IMR-90 (cell line): ENCODE measurements around the gene C3orf22. TPM values are rescaled to one million over a fixed set of nuclear protein-coding genes. Genes with fewer than 3 reads are reported as not detected.

Source experiments
- ATAC-seq: fragments of 200-7000 bp; cut with Tn5 transposase; 2 replicates; pipeline ENCODE4 v1.9.1; 2020; ENCODE audit warnings: low read depth, mild to moderate bottlenecking, moderate library complexity
- BruUV-seq: library from RNA; stranded (reverse); fragments of 400-500 nt; replicated peaks from 2 replicates; lab custom pipeline; 2021; lab: Mats Ljungman, UMichigan
- CTCF ChIA-PET: fragments of 300-600 bp; formaldehyde crosslinking; extraction: SDS; loops from one replicate; lab custom pipeline; 2021; ENCODE audit warnings: antibody characterized with exemption; lab: Yijun Ruan, JAX
- POLR2A ChIA-PET: fragments of 300-600 bp; sonication (Branson Sonifier 250); formaldehyde crosslinking; loops from one replicate; lab custom pipeline; 2022; ENCODE audit warnings: antibody characterized with exemption; ENCODE audit not compliant: unreplicated experiment; lab: Charles Lee
- DNase-seq: peaks from one replicate; pipeline ENCODE4 v3.0.0; 2013
- H2AFZ ChIP-seq: replicated peaks from 2 replicates; pipeline ENCODE3; 2013; ENCODE audit warnings: low read length, mild to moderate bottlenecking; ENCODE audit not compliant: poor library complexity
- H2AK5ac ChIP-seq: 2 replicates; pipeline ENCODE4 v1.6.1; 2013; ENCODE audit warnings: low read depth, low read length, inconsistent platforms
- H2AK9ac ChIP-seq: replicated peaks from 2 replicates; pipeline ENCODE3; 2013; ENCODE audit warnings: mild to moderate bottlenecking, low read depth, low read length, moderate library complexity; ENCODE audit not compliant: poor library complexity
- H2BK120ac ChIP-seq: 2 replicates; pipeline ENCODE4 v1.6.1; 2013; ENCODE audit warnings: low read depth, low read length, inconsistent platforms
- H2BK15ac ChIP-seq: 3 replicates; pipeline ENCODE4 v1.6.1; 2013; ENCODE audit warnings: low read depth, low read length, inconsistent platforms
- H2BK20ac ChIP-seq: 2 replicates; pipeline ENCODE4 v1.6.1; 2013; ENCODE audit warnings: low read depth, mild to moderate bottlenecking, inconsistent platforms, low read length, moderate library complexity
- H2BK5ac ChIP-seq: 2 replicates; pipeline ENCODE4 v1.6.1; 2013; ENCODE audit warnings: mild to moderate bottlenecking, low read depth, low read length, inconsistent platforms; ENCODE audit not compliant: poor library complexity, severe bottlenecking
- H3K14ac ChIP-seq: replicated peaks from 2 replicates; pipeline ENCODE4 v1.6.1; 2013; ENCODE audit warnings: low read depth, low read length, inconsistent platforms
- H3K18ac ChIP-seq: 2 replicates; pipeline ENCODE4 v1.6.1; 2013; ENCODE audit warnings: low read depth, low read length, control low read depth
- H3K23ac ChIP-seq: 2 replicates; pipeline ENCODE4 v1.6.1; 2013; ENCODE audit warnings: low read depth, low read length, inconsistent platforms
- H3K27ac ChIP-seq: 2 replicates; pipeline ENCODE4 v1.5.1; 2013; ENCODE audit warnings: mild to moderate bottlenecking, control low read depth, low read length; ENCODE audit not compliant: insufficient read depth
- H3K27me3 ChIP-seq: 2 replicates; pipeline ENCODE4 v1.6.1; 2013; ENCODE audit warnings: low read length; ENCODE audit not compliant: control insufficient read depth, insufficient read depth
- H3K36me3 ChIP-seq: 2 replicates; pipeline ENCODE4 v1.6.1; 2013; ENCODE audit warnings: low read length, mixed read lengths; ENCODE audit not compliant: control insufficient read depth, insufficient read depth
- H3K4ac ChIP-seq: 2 replicates; pipeline ENCODE4 v1.6.1; 2013; ENCODE audit warnings: low read depth, low read length, inconsistent platforms
- H3K4me1 ChIP-seq: 2 replicates; pipeline ENCODE4 v1.6.1; 2013; ENCODE audit warnings: low read length, mixed read lengths; ENCODE audit not compliant: control insufficient read depth, insufficient read depth
- H3K4me2 ChIP-seq: 2 replicates; pipeline ENCODE4 v1.6.1; 2013; ENCODE audit warnings: low read depth, mild to moderate bottlenecking, control low read depth, low read length, moderate library complexity
- H3K4me3 ChIP-seq: 2 replicates; pipeline ENCODE4 v1.5.1; 2013; ENCODE audit warnings: low read depth, mild to moderate bottlenecking, control low read depth, low read length, moderate library complexity; ENCODE audit not compliant: insufficient read depth
- H3K56ac ChIP-seq: 2 replicates; pipeline ENCODE4 v1.6.1; 2013; ENCODE audit warnings: low read length, inconsistent platforms; ENCODE audit not compliant: insufficient read depth; ENCODE audit errors: extremely low read depth
- H3K79me1 ChIP-seq, 2 experiments: 2 replicates each; pipeline ENCODE4 v1.6.1; 2013; ENCODE audit warnings: low read length in 2 of 2, inconsistent platforms in 1 of 2, low read depth in 1 of 2
- H3K9ac ChIP-seq: 2 replicates; pipeline ENCODE4 v1.6.1; 2013; ENCODE audit warnings: low read depth, low read length, control low read depth
- H3K9me1 ChIP-seq: 2 replicates; pipeline ENCODE4 v1.6.1; 2013; ENCODE audit warnings: low read length, inconsistent platforms; ENCODE audit not compliant: insufficient read depth
- H3K9me3 ChIP-seq: 2 replicates; pipeline ENCODE4 v1.6.1; 2013; ENCODE audit warnings: low read length; ENCODE audit not compliant: control insufficient read depth, insufficient read depth
- H4K20me1 ChIP-seq: 2 replicates; pipeline ENCODE4 v1.6.1; 2013; ENCODE audit warnings: low read length, inconsistent platforms; ENCODE audit not compliant: insufficient read depth
- H4K5ac ChIP-seq: 2 replicates; pipeline ENCODE4 v1.6.1; 2013; ENCODE audit warnings: mild to moderate bottlenecking, low read depth, low read length, control low read depth
- H4K8ac ChIP-seq, 2 experiments: 2 replicates each; pipeline ENCODE4 v1.6.1; 2013; ENCODE audit warnings: low read depth in 2 of 2, low read length in 2 of 2, control low read depth in 1 of 2, inconsistent platforms in 1 of 2
- H4K91ac ChIP-seq: 2 replicates; pipeline ENCODE4 v1.6.1; 2013; ENCODE audit warnings: low read depth, low read length, inconsistent platforms; ENCODE audit not compliant: insufficient read depth
- BHLHE40 ChIP-seq: fragments of 150-350 bp; IDR thresholded peaks from 2 replicates; pipeline ENCODE4 v1.6.1; 2016; ENCODE audit warnings: mild to moderate bottlenecking, low read depth, low read length
- CEBPB ChIP-seq: IDR thresholded peaks from 2 replicates; pipeline ENCODE4 v1.6.1; 2012; ENCODE audit warnings: low read depth, low read length, improper control_type of control experiment
- CHD1 ChIP-seq: IDR thresholded peaks from 2 replicates; pipeline ENCODE4 v1.6.1; 2012; ENCODE audit warnings: low read depth, low read length, improper control_type of control experiment
- FOS ChIP-seq: fragments of 150-350 bp; IDR thresholded peaks from 2 replicates; pipeline ENCODE4 v1.6.1; 2016; ENCODE audit warnings: low read depth, low read length
- MAFK ChIP-seq: IDR thresholded peaks from 2 replicates; pipeline ENCODE4 v1.6.1; 2012; ENCODE audit warnings: low read depth, low read length, improper control_type of control experiment
- MAZ ChIP-seq: IDR thresholded peaks from 2 replicates; pipeline ENCODE4 v1.6.1; 2012; ENCODE audit warnings: low read depth, mild to moderate bottlenecking, low read length, improper control_type of control experiment, moderate library complexity, borderline replicate concordance
- MXI1 ChIP-seq: IDR thresholded peaks from 2 replicates; pipeline ENCODE4 v1.6.1; 2012; ENCODE audit warnings: low read depth, mild to moderate bottlenecking, low read length, moderate library complexity, borderline replicate concordance
- POLR2A ChIP-seq: IDR thresholded peaks from 2 replicates; pipeline ENCODE4 v1.6.1; 2012; ENCODE audit warnings: mild to moderate bottlenecking, low read depth, low read length
- RAD21 ChIP-seq: IDR thresholded peaks from 2 replicates; pipeline ENCODE4 v1.6.1; 2012; ENCODE audit warnings: low read length, improper control_type of control experiment
- RCOR1 ChIP-seq: IDR thresholded peaks from 2 replicates; pipeline ENCODE4 v1.6.1; 2012; ENCODE audit warnings: mild to moderate bottlenecking, low read length, improper control_type of control experiment; ENCODE audit not compliant: insufficient replicate concordance
- RFX5 ChIP-seq: IDR thresholded peaks from 2 replicates; pipeline ENCODE4 v1.8.0; 2012; ENCODE audit warnings: low read depth, mild to moderate bottlenecking, low read length, moderate library complexity
- SMC3 ChIP-seq: fragments of 150-350 bp; IDR thresholded peaks from 2 replicates; pipeline ENCODE4 v1.6.1; 2016; ENCODE audit warnings: low read depth, mild to moderate bottlenecking, antibody characterized with exemption, low read length, moderate library complexity
- WGBS, 2 experiments: methylation state at CpG; one replicate each; pipeline versions ENCODE4 v1.1.5 to v1.1.7; 2013; ENCODE audit warnings: missing lambda C conversion rate in 2 of 2; ENCODE audit not compliant: insufficient read length in 1 of 2; ENCODE audit errors: extremely low coverage in 2 of 2; 5-methylcytosine and 5-hydroxymethylcytosine counted together
- dilution Hi-C: fragments of 300-500 bp; cut with HindIII; formaldehyde crosslinking; loops from one replicate; pipeline ENCODE4 v1.14.3; 2018; ENCODE audit warnings: low sequenced_read_pairs; ENCODE audit not compliant: unreplicated experiment
- in situ Hi-C: fragments of 300-500 bp; cut with MboI; formaldehyde crosslinking; loops from 3 replicates; pipeline ENCODE4 v1.14.3; 2019; ENCODE audit warnings: low sequenced_read_pairs, inconsistent platforms, mixed read lengths
- intact Hi-C: fragments of 100-400 bp; cut with micrococcal nuclease; formaldehyde crosslinking; loops from 2 replicates; pipeline ENCODE4 v1.10.0; 2022
- polyA plus RNA-seq, 3 experiments: library from polyadenylated mRNA; depleted of rRNA; stranded (reverse); fragments of >200 nt; gene quantifications; 2 replicates each; pipeline ENCODE4 v1.2.3, GENCODE V29; 2012; ENCODE audit warnings: low replicate concordance in 1 of 3
- total RNA-seq: library from RNA; depleted of rRNA; stranded (reverse); fragments of >200 nt; gene quantifications from 2 replicates; pipeline ENCODE4 v1.2.3, GENCODE V29; 2012
- TF ChIP-seq, protein P1 (sequence below): conservative IDR thresholded peaks from 2 replicates; pipeline ENCODE4 v1.5.1; 2012; ENCODE audit warnings: mild to moderate bottlenecking, low read depth, low read length, improper control_type of control experiment
- TF ChIP-seq, protein P2 (sequence below): fragments of 150-350 bp; IDR thresholded peaks from 2 replicates; pipeline ENCODE4 v1.6.1; 2017; ENCODE audit warnings: mild to moderate bottlenecking, antibody characterized with exemption, low read length, low read depth
- TF ChIP-seq, protein P3 (sequence below): fragments of 150-350 bp; IDR thresholded peaks from 2 replicates; pipeline ENCODE4 v1.6.1; 2016; ENCODE audit warnings: low read depth, mild to moderate bottlenecking, low read length, moderate library complexity, borderline replicate concordance

C3orf22 gene
- total and polyA plus RNA-seq, 2 of the 4 experiments (the other 2 are of a cell fraction): not detected

DNA sequence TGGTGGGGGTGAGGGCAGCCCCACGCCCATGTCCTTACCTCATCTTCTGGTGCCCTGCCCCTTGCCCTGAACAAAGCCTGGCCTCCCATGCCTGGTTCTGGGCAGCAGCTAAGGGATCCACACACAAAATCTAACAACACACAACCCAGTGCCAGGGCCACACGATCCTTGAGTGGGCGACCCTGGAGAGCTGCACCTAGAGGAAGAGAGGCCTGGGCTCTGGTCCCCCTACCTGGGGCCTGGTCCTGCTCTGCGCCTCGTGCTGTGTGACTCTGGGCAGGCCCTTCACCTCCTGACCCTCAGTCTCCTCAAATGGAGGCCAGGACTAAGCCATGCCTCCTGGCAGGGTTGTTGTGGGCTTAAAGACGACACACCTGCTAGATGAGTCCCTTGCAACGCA is 20.0 kb upstream of the C3orf22 start:
- ATAC-seq (no peak), DNase-seq (no peak)
- Histone ChIP-seq H3K4me2 (no peak overlapping the region), H3K27ac (no peak overlapping the region), H3K18ac (no peak overlapping the region), H3K4me3 (no peak overlapping the region), H3K9me1 (no peaks in the 10 kb centered on the region), H3K79me1 (no peaks in the 10 kb centered on the region), H2AFZ (no peak overlapping the region), H2AK9ac (no peak overlapping the region), H4K5ac (no peak overlapping the region), H2BK20ac (no peak overlapping the region), H2BK15ac (no peak overlapping the region), H3K14ac (no peak overlapping the region), H2BK120ac (no peak overlapping the region), H3K27me3 (peaks cover 36% of the 10 kb centered on the region), H2AK5ac (no peak overlapping the region), H3K9ac (no peak overlapping the region), H3K36me3 (no peaks in the 10 kb centered on the region), H3K4ac (no peak overlapping the region), H3K4me1 (no peaks in the 10 kb centered on the region), H4K91ac (no peak overlapping the region), H3K9me3 (no peaks in the 10 kb centered on the region), H3K56ac (no peak overlapping the region), H4K8ac (no peak overlapping the region), H2BK5ac (no peak overlapping the region), H3K23ac (no peak overlapping the region), H4K20me1 (no peaks in the 10 kb centered on the region)
- ChIA-PET POLR2A (no interaction called here), CTCF (no interaction called here)
- WGBS, 2 experiments: no CpG with 5 or more reads among the region's 7 CpGs
- BruUV-seq: no TSS peak
- in situ Hi-C loops (no loop called here), dilution Hi-C loops (no loop called here), intact Hi-C loops (no loop called here)
- no peak for TF ChIP-seq CEBPB
- TF ChIP-seq FOS: no peak
- TF ChIP-seq, protein P1, sequence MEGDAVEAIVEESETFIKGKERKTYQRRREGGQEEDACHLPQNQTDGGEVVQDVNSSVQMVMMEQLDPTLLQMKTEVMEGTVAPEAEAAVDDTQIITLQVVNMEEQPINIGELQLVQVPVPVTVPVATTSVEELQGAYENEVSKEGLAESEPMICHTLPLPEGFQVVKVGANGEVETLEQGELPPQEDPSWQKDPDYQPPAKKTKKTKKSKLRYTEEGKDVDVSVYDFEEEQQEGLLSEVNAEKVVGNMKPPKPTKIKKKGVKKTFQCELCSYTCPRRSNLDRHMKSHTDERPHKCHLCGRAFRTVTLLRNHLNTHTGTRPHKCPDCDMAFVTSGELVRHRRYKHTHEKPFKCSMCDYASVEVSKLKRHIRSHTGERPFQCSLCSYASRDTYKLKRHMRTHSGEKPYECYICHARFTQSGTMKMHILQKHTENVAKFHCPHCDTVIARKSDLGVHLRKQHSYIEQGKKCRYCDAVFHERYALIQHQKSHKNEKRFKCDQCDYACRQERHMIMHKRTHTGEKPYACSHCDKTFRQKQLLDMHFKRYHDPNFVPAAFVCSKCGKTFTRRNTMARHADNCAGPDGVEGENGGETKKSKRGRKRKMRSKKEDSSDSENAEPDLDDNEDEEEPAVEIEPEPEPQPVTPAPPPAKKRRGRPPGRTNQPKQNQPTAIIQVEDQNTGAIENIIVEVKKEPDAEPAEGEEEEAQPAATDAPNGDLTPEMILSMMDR: no peak
- TF ChIP-seq, protein P2, sequence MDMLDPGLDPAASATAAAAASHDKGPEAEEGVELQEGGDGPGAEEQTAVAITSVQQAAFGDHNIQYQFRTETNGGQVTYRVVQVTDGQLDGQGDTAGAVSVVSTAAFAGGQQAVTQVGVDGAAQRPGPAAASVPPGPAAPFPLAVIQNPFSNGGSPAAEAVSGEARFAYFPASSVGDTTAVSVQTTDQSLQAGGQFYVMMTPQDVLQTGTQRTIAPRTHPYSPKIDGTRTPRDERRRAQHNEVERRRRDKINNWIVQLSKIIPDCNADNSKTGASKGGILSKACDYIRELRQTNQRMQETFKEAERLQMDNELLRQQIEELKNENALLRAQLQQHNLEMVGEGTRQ: no peak
- TF ChIP-seq MAZ: no peak
- no peak for TF ChIP-seq POLR2A
- TF ChIP-seq MAFK: no peak
- no peak for TF ChIP-seq SMC3
- no peak for TF ChIP-seq RFX5
- no peak for TF ChIP-seq RAD21
- no peak for TF ChIP-seq RCOR1
- TF ChIP-seq BHLHE40: no peak
- no peak for TF ChIP-seq MXI1
- TF ChIP-seq CHD1: no peak
- TF ChIP-seq, protein P3, sequence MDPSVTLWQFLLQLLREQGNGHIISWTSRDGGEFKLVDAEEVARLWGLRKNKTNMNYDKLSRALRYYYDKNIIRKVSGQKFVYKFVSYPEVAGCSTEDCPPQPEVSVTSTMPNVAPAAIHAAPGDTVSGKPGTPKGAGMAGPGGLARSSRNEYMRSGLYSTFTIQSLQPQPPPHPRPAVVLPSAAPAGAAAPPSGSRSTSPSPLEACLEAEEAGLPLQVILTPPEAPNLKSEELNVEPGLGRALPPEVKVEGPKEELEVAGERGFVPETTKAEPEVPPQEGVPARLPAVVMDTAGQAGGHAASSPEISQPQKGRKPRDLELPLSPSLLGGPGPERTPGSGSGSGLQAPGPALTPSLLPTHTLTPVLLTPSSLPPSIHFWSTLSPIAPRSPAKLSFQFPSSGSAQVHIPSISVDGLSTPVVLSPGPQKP: no peak
